Activated naive CD8-positive, alpha-beta T cell treated with anti-CD3 and anti-CD28 coated beads, Interleukin-2, amount 10 ng/mL, durations not matched to agents 7 days and 5 days (primary cell): Measurements from ENCODE around the gene FHL2. TPM values are rescaled to one million over a fixed set of nuclear protein-coding genes. Genes with fewer than 3 reads are reported as not detected.

Experiments used
- ATAC-seq: fragments of 150-1000 bp; cut with Tn5 transposase; one replicate; pipeline ENCODE4 v1.10.0; 2021; ENCODE audit warnings: low read depth, moderate library complexity
- POLR2A ChIA-PET: fragments of 350-600 bp; sonication (Branson Sonifier 250); formaldehyde crosslinking; loops from one replicate; lab custom pipeline; 2021; ENCODE audit warnings: antibody characterized with exemption; lab: Charles Lee
- DNase-seq: peaks from one replicate; pipeline ENCODE4 v3.0.0; 2021
- H3K27ac Mint-ChIP-seq: one replicate; pipeline ENCODE4 v1.8.0; 2022; ENCODE audit warnings: mild to moderate bottlenecking, mixed read lengths
- H3K27me3 Mint-ChIP-seq: one replicate; pipeline ENCODE4 v1.8.0; 2022; ENCODE audit warnings: mild to moderate bottlenecking, moderate library complexity, mixed read lengths
- H3K36me3 Mint-ChIP-seq: one replicate; pipeline ENCODE4 v1.8.0; 2021; ENCODE audit warnings: mild to moderate bottlenecking, mixed read lengths
- H3K4me1 Mint-ChIP-seq: one replicate; pipeline ENCODE4 v1.8.0; 2021; ENCODE audit warnings: mixed read lengths
- H3K4me3 Mint-ChIP-seq: one replicate; pipeline ENCODE4 v1.8.0; 2022; ENCODE audit warnings: mild to moderate bottlenecking, moderate library complexity, mixed read lengths
- H3K9me3 Mint-ChIP-seq: one replicate; pipeline ENCODE4 v1.8.0; 2021; ENCODE audit warnings: mixed read lengths
- total RNA-seq, 2 experiments: library from RNA; stranded (reverse); gene quantifications; one replicate each; pipeline ENCODE4 v1.2.3, GENCODE V29; 2021

Gene FHL2
- total RNA-seq, 2 experiments from 2014 or later = 0.80 to 1.1 TPM

- ATAC-seq (no peak), DNase-seq (no peak)
- no peak overlapping the region for H3K4me3 Mint-ChIP-seq
- POLR2A ChIA-PET = no interaction called here
- no peak overlapping the region for H3K27ac Mint-ChIP-seq
- H3K9me3 Mint-ChIP-seq = peaks cover 5% of the 10 kb centered on the region
- no peaks in the 10 kb centered on the region for H3K27me3 Mint-ChIP-seq
- peaks cover 14% of the 10 kb centered on the region for H3K4me1 Mint-ChIP-seq
- peaks cover 66% of the 10 kb centered on the region for H3K36me3 Mint-ChIP-seq
These were observed 41.7 kb downstream of the FHL2 start for GRCh38 chr2:105357122-105357521.

- Mint-ChIP-seq H3K27ac (no peak overlapping the region), H3K36me3 (peaks cover 11% of the 10 kb centered on the region), H3K4me1 (peaks cover 5% of the 10 kb centered on the region), H3K27me3 (no peaks in the 10 kb centered on the region), H3K9me3 (no peaks in the 10 kb centered on the region), H3K4me3 (no peak overlapping the region)
- DNase-seq (no peak), ATAC-seq (no peak)
- POLR2A ChIA-PET = no interaction called here
These were observed 54.0 kb downstream of the FHL2 start for GRCh38 chr2:105344704-105345345.

GRCh38 chr2:105339414-105339813 is 59.4 kb downstream of the FHL2 start:
- POLR2A ChIA-PET = no interaction called here
- no peak for ATAC-seq
- H3K27ac Mint-ChIP-seq = no peak overlapping the region

GRCh38 chr2:105338020-105338385 is 60.8 kb downstream of the FHL2 start:
- Mint-ChIP-seq H3K9me3 (no peaks in the 10 kb centered on the region), H3K4me3 (peak overlapping the region; percentile 100), H3K4me1 (peaks cover 36% of the 10 kb centered on the region), H3K27ac (peak overlapping the region; percentile 100), H3K27me3 (no peaks in the 10 kb centered on the region), H3K36me3 (peaks cover 2% of the 10 kb centered on the region)
- ATAC-seq = peak; percentile 5
- no peak for DNase-seq
- POLR2A ChIA-PET = interaction anchor here (0.7 kb wide), 1 partner anchor 9 kb away, joined by 3 read pairs; no protein-coding TSS in a partner anchor

More at GRCh38 chr2:105339414-105339813, 59.4 kb downstream of the FHL2 start:
- H3K4me1 Mint-ChIP-seq = peaks cover 36% of the 10 kb centered on the region
- H3K36me3 Mint-ChIP-seq = peaks cover 3% of the 10 kb centered on the region
- DNase-seq = no peak
- H3K27me3 Mint-ChIP-seq = no peaks in the 10 kb centered on the region
- no peaks in the 10 kb centered on the region for H3K9me3 Mint-ChIP-seq
- H3K4me3 Mint-ChIP-seq = peak overlapping the region; percentile 100

- peaks cover 2% of the 10 kb centered on the region for H3K36me3 Mint-ChIP-seq
- peaks cover 36% of the 10 kb centered on the region for H3K4me1 Mint-ChIP-seq
- POLR2A ChIA-PET = interaction anchor here (0.7 kb wide), 2 partner anchors 9 to 12 kb away, joined by 3 read pairs; no protein-coding TSS in a partner anchor
- peak; percentile 90 for DNase-seq
- H3K9me3 Mint-ChIP-seq = no peaks in the 10 kb centered on the region
- peak; percentile 82 for ATAC-seq
- H3K27me3 Mint-ChIP-seq = no peaks in the 10 kb centered on the region
- H3K4me3 Mint-ChIP-seq = peak within 1 kb of the TSS; percentile 100
- H3K27ac Mint-ChIP-seq = peak within 1 kb of the TSS; percentile 100
These were observed 61.5 kb downstream of the FHL2 start, which contains the start of gene C2orf49 for GRCh38 chr2:105337122-105338019. Gene C2orf49, plus strand, starts transcription at chr2:105337540. Its CDS starts 48 bp downstream, at chr2:105337588.

GRCh38 chr2:105336786-105337121 is 62.1 kb downstream of the FHL2 start:
- DNase-seq (no peak), ATAC-seq (no peak)
- H3K27me3 Mint-ChIP-seq = no peaks in the 10 kb centered on the region
- H3K4me1 Mint-ChIP-seq = peaks cover 36% of the 10 kb centered on the region
- H3K27ac Mint-ChIP-seq = peak overlapping the region; percentile 100
- POLR2A ChIA-PET = interaction anchor here (0.7 kb wide), 1 partner anchor 13 kb away, joined by 3 read pairs; no protein-coding TSS in a partner anchor
- no peaks in the 10 kb centered on the region for H3K9me3 Mint-ChIP-seq
- peaks cover 2% of the 10 kb centered on the region for H3K36me3 Mint-ChIP-seq
- peak overlapping the region; percentile 100 for H3K4me3 Mint-ChIP-seq

DNA sequence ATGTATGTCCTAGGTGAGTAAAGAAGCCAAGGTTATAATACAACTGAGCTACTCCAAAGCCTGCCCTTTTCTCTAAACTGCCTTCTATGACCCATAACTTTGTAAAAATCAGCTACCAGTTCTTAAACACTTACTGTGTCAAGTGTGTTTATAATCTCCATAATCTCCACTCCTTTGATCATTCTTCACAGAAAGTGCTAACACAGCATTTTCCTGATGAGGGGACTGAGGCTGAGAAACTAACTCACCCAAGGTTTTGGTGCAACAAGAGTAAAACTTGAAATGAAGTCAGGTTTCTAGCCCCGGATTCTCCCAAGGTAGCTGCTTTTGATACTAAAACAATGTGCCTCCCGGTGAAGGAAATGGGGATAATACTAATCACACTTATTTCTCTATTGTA is 63.4 kb downstream of the FHL2 start:
- Mint-ChIP-seq H3K4me1 (peaks cover 40% of the 10 kb centered on the region), H3K4me3 (no peak overlapping the region), H3K36me3 (peaks cover 2% of the 10 kb centered on the region), H3K27ac (no peak overlapping the region), H3K27me3 (no peaks in the 10 kb centered on the region), H3K9me3 (no peaks in the 10 kb centered on the region)
- ATAC-seq = no peak
- DNase-seq = no peak
- POLR2A ChIA-PET = no interaction called here

- H3K27me3 Mint-ChIP-seq = no peaks in the 10 kb centered on the region
- no peak overlapping the region for H3K27ac Mint-ChIP-seq
- H3K9me3 Mint-ChIP-seq = no peaks in the 10 kb centered on the region
- POLR2A ChIA-PET = no interaction called here
- DNase-seq (no peak), ATAC-seq (no peak)
- no peak overlapping the region for H3K4me3 Mint-ChIP-seq
- H3K4me1 Mint-ChIP-seq = peaks cover 41% of the 10 kb centered on the region
- H3K36me3 Mint-ChIP-seq = no peaks in the 10 kb centered on the region
These were observed 64.6 kb downstream of the FHL2 start for GRCh38 chr2:105334211-105334610.

GRCh38 chr2:105330681-105331375 is 68.0 kb downstream of the FHL2 start:
- H3K4me1 Mint-ChIP-seq = peaks cover 34% of the 10 kb centered on the region
- H3K4me3 Mint-ChIP-seq = peak overlapping the region; percentile 86
- no peaks in the 10 kb centered on the region for H3K9me3 Mint-ChIP-seq
- POLR2A ChIA-PET = interaction anchor here (0.6 to 0.7 kb wide), 2 partner anchors 1214 to 1479 kb away, joined by 6 to 7 read pairs; no protein-coding TSS in a partner anchor
- ATAC-seq (no peak), DNase-seq (no peak)
- peak overlapping the region; percentile 90 for H3K27ac Mint-ChIP-seq
- peaks cover 5% of the 10 kb centered on the region for H3K36me3 Mint-ChIP-seq
- no peaks in the 10 kb centered on the region for H3K27me3 Mint-ChIP-seq

- peak within 1 kb of the TSS; percentile 90 for H3K27ac Mint-ChIP-seq
- POLR2A ChIA-PET = interaction anchor here (0.6 to 1.7 kb wide), 5 partner anchors 12 to 1480 kb away, joined by 3 to 7 read pairs (median 6); no protein-coding TSS in a partner anchor
These were observed 69.0 kb downstream of the FHL2 start, which contains the start of gene TGFBRAP1 for GRCh38 chr2:105329561-105330495. Gene TGFBRAP1, minus strand, starts transcription at chr2:105329735. Its CDS starts 21,434 bp downstream, at chr2:105308301.

DNA sequence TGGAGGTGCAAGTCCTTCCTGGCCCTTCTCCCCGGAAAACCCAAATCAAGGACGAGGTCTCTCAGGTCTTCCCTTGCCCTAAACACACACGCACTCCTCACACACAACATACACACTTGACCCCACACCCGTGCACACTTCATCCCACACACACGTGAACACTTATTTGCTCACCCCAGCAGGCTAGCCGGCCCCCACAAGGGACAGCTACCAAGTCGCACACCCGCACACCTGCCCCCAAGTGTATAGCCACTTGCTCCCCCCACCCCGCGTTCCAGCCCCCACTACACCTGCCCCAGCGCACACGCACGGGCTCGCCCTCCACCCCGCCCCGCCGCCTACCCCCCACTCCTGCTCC is 69.7 kb downstream of the FHL2 start:
- Mint-ChIP-seq H3K27me3 (no peaks in the 10 kb centered on the region), H3K4me1 (peaks cover 23% of the 10 kb centered on the region)
- peak; percentile 16 for ATAC-seq

More at GRCh38 chr2:105329561-105330495, 69.0 kb downstream of the FHL2 start, which contains the start of gene TGFBRAP1:
- Mint-ChIP-seq H3K4me3 (peak within 1 kb of the TSS; percentile 86), H3K4me1 (peaks cover 25% of the 10 kb centered on the region), H3K36me3 (peaks cover 7% of the 10 kb centered on the region), H3K27me3 (no peaks in the 10 kb centered on the region), H3K9me3 (no peaks in the 10 kb centered on the region)
- ATAC-seq (peak; percentile 88), DNase-seq (peak; percentile 82)

More for the DNA sequence above, 69.7 kb downstream of the FHL2 start:
- POLR2A ChIA-PET = interaction anchor here (1.1 to 1.7 kb wide), 4 partner anchors 8 to 27 kb away, joined by 3 to 6 read pairs (median 4); partner anchors contain the start of gene C2orf49
- H3K36me3 Mint-ChIP-seq = peaks cover 7% of the 10 kb centered on the region
- no peak for DNase-seq
- no peaks in the 10 kb centered on the region for H3K9me3 Mint-ChIP-seq
- H3K4me3 Mint-ChIP-seq = peak overlapping the region; percentile 86
- peak overlapping the region; percentile 88 for H3K27ac Mint-ChIP-seq
